Measurements from ENCODE around the gene ZSWIM3.

Gene ZSWIM3

GRCh38 chr20:45843506-45843905 is 13.9 kb upstream of the ZSWIM3 start:
- Histone ChIP-seq H3K9ac (ENCODE audit: low read depth, low read length, poor library complexity, severe bottlenecking) (no peak overlapping the region), H3K79me2 (ENCODE audit: insufficient read depth, low read length) (no peaks in the 10 kb centered on the region), H2AFZ (ENCODE audit: low read length) (no peak overlapping the region), H3K27me3 (ENCODE audit: insufficient read depth, low read length, poor library complexity, severe bottlenecking) (no peaks in the 10 kb centered on the region), H3F3A (ENCODE audit: low read depth) (no peaks in the 10 kb centered on the region), H3K4me2 (ENCODE audit: low read depth, low read length, poor library complexity, severe bottlenecking) (no peak overlapping the region), H3K36me3 (ENCODE audit: insufficient read depth, low read length) (peaks cover 13% of the 10 kb centered on the region; the same call in 1 of the 2 replicates), H3K4me1 (ENCODE audit: insufficient read depth, low read length, poor library complexity, severe bottlenecking) (no peaks in the 10 kb centered on the region), H3K9me2 (replicated peaks; ENCODE audit: low read depth, low read length) (no peaks in the 10 kb centered on the region), H3K9me3 (ENCODE audit: insufficient read depth, low read depth, low read length) (no peaks in the 10 kb centered on the region), H4K20me1 (ENCODE audit: insufficient read depth, low read length, poor library complexity, severe bottlenecking) (no peaks in the 10 kb centered on the region), H3K4me3 (ENCODE audit: low read length, poor library complexity, severe bottlenecking) (no peak overlapping the region)
- no peak for TF ChIP-seq EZH2phosphoT487 (IDR thresholded peaks at IDR 0.05; ENCODE audit: borderline replicate concordance)
- TF ChIP-seq CTCF (conservative IDR thresholded peaks at IDR 0.05; ENCODE audit: low read length), result no peak

- H4K20me1 ChIP-seq (ENCODE audit: insufficient read depth, low read length, poor library complexity, severe bottlenecking), result no peaks in the 10 kb centered on the region
- H3K79me2 ChIP-seq (ENCODE audit: insufficient read depth, low read length), result no peaks in the 10 kb centered on the region
- no peaks in the 10 kb centered on the region for H3F3A ChIP-seq (ENCODE audit: low read depth)
- H3K4me2 ChIP-seq (ENCODE audit: low read depth, low read length, poor library complexity, severe bottlenecking), result no peak overlapping the region
- no peaks in the 10 kb centered on the region for H3K9me3 ChIP-seq (ENCODE audit: insufficient read depth, low read depth, low read length)
- TF ChIP-seq EZH2phosphoT487 (IDR thresholded peaks at IDR 0.05; ENCODE audit: borderline replicate concordance) (no peak), CTCF (conservative IDR thresholded peaks at IDR 0.05; ENCODE audit: low read length) (no peak)
- H3K9me2 ChIP-seq (replicated peaks; ENCODE audit: low read depth, low read length), result no peaks in the 10 kb centered on the region
- no peak overlapping the region for H3K9ac ChIP-seq (ENCODE audit: low read depth, low read length, poor library complexity, severe bottlenecking)
- H3K36me3 ChIP-seq (ENCODE audit: insufficient read depth, low read length), result peaks cover 13% of the 10 kb centered on the region; the same call in 1 of the 2 replicates
- no peaks in the 10 kb centered on the region for H3K4me1 ChIP-seq (ENCODE audit: insufficient read depth, low read length, poor library complexity, severe bottlenecking)
- H3K4me3 ChIP-seq (ENCODE audit: low read length, poor library complexity, severe bottlenecking), result no peak overlapping the region
- H2AFZ ChIP-seq (ENCODE audit: low read length), result no peak overlapping the region
- no peaks in the 10 kb centered on the region for H3K27me3 ChIP-seq (ENCODE audit: insufficient read depth, low read length, poor library complexity, severe bottlenecking)
Measured at GRCh38 chr20:45845452-45845851, 12.0 kb upstream of the ZSWIM3 start.

GRCh38 chr20:45848421-45848820 is 9.0 kb upstream of the ZSWIM3 start:
- Histone ChIP-seq H3K4me3 (ENCODE audit: low read length, poor library complexity, severe bottlenecking) (no peak overlapping the region), H3K27me3 (ENCODE audit: insufficient read depth, low read length, poor library complexity, severe bottlenecking) (no peaks in the 10 kb centered on the region), H3F3A (ENCODE audit: low read depth) (no peaks in the 10 kb centered on the region), H4K20me1 (ENCODE audit: insufficient read depth, low read length, poor library complexity, severe bottlenecking) (no peaks in the 10 kb centered on the region), H3K9me3 (ENCODE audit: insufficient read depth, low read depth, low read length) (no peaks in the 10 kb centered on the region), H2AFZ (ENCODE audit: low read length) (no peak overlapping the region), H3K79me2 (ENCODE audit: insufficient read depth, low read length) (no peaks in the 10 kb centered on the region), H3K36me3 (ENCODE audit: insufficient read depth, low read length) (peaks cover 13% of the 10 kb centered on the region; the same call in 1 of the 2 replicates), H3K9me2 (replicated peaks; ENCODE audit: low read depth, low read length) (no peaks in the 10 kb centered on the region), H3K9ac (ENCODE audit: low read depth, low read length, poor library complexity, severe bottlenecking) (no peak overlapping the region), H3K4me2 (ENCODE audit: low read depth, low read length, poor library complexity, severe bottlenecking) (no peak overlapping the region), H3K4me1 (ENCODE audit: insufficient read depth, low read length, poor library complexity, severe bottlenecking) (no peaks in the 10 kb centered on the region)
- TF ChIP-seq CTCF (conservative IDR thresholded peaks at IDR 0.05; ENCODE audit: low read length), result no peak
